Measurements from ENCODE around the gene OOSP3. TPM values are rescaled to one million over a fixed set of nuclear protein-coding genes. Genes with fewer than 3 reads are reported as not detected.
A peak's percentile ranks its signal among the peaks of the same experiment; 100 is the strongest.

Gene OOSP3
- total RNA-seq, 1 experiment from 2014 or later = not detected

- intact Hi-C loops (cut with micrococcal nuclease; ENCODE audit: unreplicated experiment) = no loop called here
- Histone ChIP-seq H3K9me2 (ENCODE audit: insufficient read depth) (no peaks in the 10 kb centered on the region; the same call in 1 of the 2 replicates), H3K79me2 (ENCODE audit: low read depth) (no peaks in the 10 kb centered on the region), H3K4me1 (replicated peaks; ENCODE audit: insufficient read depth) (no peaks in the 10 kb centered on the region), H4K20me1 (ENCODE audit: insufficient read depth) (no peaks in the 10 kb centered on the region), H3F3A (ENCODE audit: insufficient read depth, low read depth) (no peaks in the 10 kb centered on the region), H3K27ac (no peak overlapping the region), H3K36me3 (ENCODE audit: low read depth) (no peaks in the 10 kb centered on the region), H3K9me3 (ENCODE audit: insufficient read depth, low read depth) (no peaks in the 10 kb centered on the region), H3K4me2 (no peak overlapping the region), H3K27me3 (ENCODE audit: insufficient read depth, low read depth) (no peaks in the 10 kb centered on the region), H3K4me3 (no peak overlapping the region), H2AFZ (no peak overlapping the region)
- DNase-seq = peak in 1 of 2 experiments; percentile 55
- ChIA-PET CTCF (interaction anchor here (0.5 to 0.6 kb wide), 2 partner anchors 42 to 240 kb away, joined by 3 to 7 read pairs; no protein-coding TSS in a partner anchor), POLR2A (ENCODE audit: unreplicated experiment) (no interaction called here)
- TF ChIP-seq EZH2 (IDR thresholded peaks at IDR 0.05; ENCODE audit: low read depth) (no peak), CTCF (conservative IDR thresholded peaks at IDR 0.05) (no peak)
- no TSS peak for BruUV-seq (replicated peaks)
Measured at GRCh38 chr11:59898650-59899049, 20.1 kb downstream of the OOSP3 start.

- TF ChIP-seq EZH2 (IDR thresholded peaks at IDR 0.05; ENCODE audit: low read depth) (no peak), CTCF (conservative IDR thresholded peaks at IDR 0.05) (no peak)
- no peak overlapping the region for H3K4me3 ChIP-seq
- H3K9me3 ChIP-seq (ENCODE audit: insufficient read depth, low read depth) = no peaks in the 10 kb centered on the region
- no peaks in the 10 kb centered on the region for H3K4me1 ChIP-seq (replicated peaks; ENCODE audit: insufficient read depth)
- no peak for DNase-seq
- CTCF ChIA-PET = no interaction called here
- no peak overlapping the region for H3K4me2 ChIP-seq
- H3K36me3 ChIP-seq (ENCODE audit: low read depth) = no peaks in the 10 kb centered on the region
- H4K20me1 ChIP-seq (ENCODE audit: insufficient read depth) = no peaks in the 10 kb centered on the region
- H3F3A ChIP-seq (ENCODE audit: insufficient read depth, low read depth) = no peaks in the 10 kb centered on the region
- H2AFZ ChIP-seq = no peak overlapping the region
- no peaks in the 10 kb centered on the region for H3K27me3 ChIP-seq (ENCODE audit: insufficient read depth, low read depth)
- no TSS peak for BruUV-seq (replicated peaks)
- H3K79me2 ChIP-seq (ENCODE audit: low read depth) = no peaks in the 10 kb centered on the region
- no peak overlapping the region for H3K27ac ChIP-seq
- intact Hi-C loops (cut with micrococcal nuclease; ENCODE audit: unreplicated experiment) = no loop called here
- no peaks in the 10 kb centered on the region; the same call in 1 of the 2 replicates for H3K9me2 ChIP-seq (ENCODE audit: insufficient read depth)
- POLR2A ChIA-PET (ENCODE audit: unreplicated experiment) = interaction anchor here (0.6 kb wide), 1 partner anchor 1463 kb away, joined by 3 read pairs; the partner anchor contains the start of gene TMEM138
Measured at GRCh38 chr11:59899532-59899931, 20.9 kb downstream of the OOSP3 start.

- Histone ChIP-seq H3K9me2 (ENCODE audit: insufficient read depth) (no peaks in the 10 kb centered on the region; the same call in 1 of the 2 replicates), H4K20me1 (ENCODE audit: insufficient read depth) (no peaks in the 10 kb centered on the region), H3K27me3 (ENCODE audit: insufficient read depth, low read depth) (no peaks in the 10 kb centered on the region), H3K4me3 (no peak overlapping the region), H3K27ac (no peak overlapping the region), H3F3A (ENCODE audit: insufficient read depth, low read depth) (no peaks in the 10 kb centered on the region), H3K36me3 (ENCODE audit: low read depth) (no peaks in the 10 kb centered on the region), H3K9me3 (ENCODE audit: insufficient read depth, low read depth) (no peaks in the 10 kb centered on the region), H3K4me1 (replicated peaks; ENCODE audit: insufficient read depth) (no peaks in the 10 kb centered on the region), H3K79me2 (ENCODE audit: low read depth) (no peaks in the 10 kb centered on the region), H2AFZ (no peak overlapping the region), H3K4me2 (no peak overlapping the region)
- no TSS peak for BruUV-seq (replicated peaks)
- intact Hi-C loops (cut with micrococcal nuclease; ENCODE audit: unreplicated experiment) = loop anchor here (1.0 kb wide), 1 partner anchor 43 kb away; no protein-coding TSS in a partner anchor
- CTCF ChIA-PET = interaction anchor here (0.6 kb wide), 1 partner anchor 139 kb away, joined by 4 read pairs; no protein-coding TSS in a partner anchor
- TF ChIP-seq EZH2 (IDR thresholded peaks at IDR 0.05; ENCODE audit: low read depth) = no peak
- TF ChIP-seq CTCF (conservative IDR thresholded peaks at IDR 0.05) = no peak
- DNase-seq = no peak
- POLR2A ChIA-PET (ENCODE audit: unreplicated experiment) = no interaction called here
Measured at GRCh38 chr11:59900366-59901126, 22.0 kb downstream of the OOSP3 start.

Measured in PC-9 (cell line).